GM19239 (cell line): ENCODE data around the gene MYMK.

Experiments used
- DNase-seq: peaks from one replicate; pipeline ENCODE4 v3.0.0; 2011; ENCODE audit warnings: low spot score; ENCODE audit not compliant: insufficient read length
- FAIRE-seq: peaks from 2 replicates; lab custom pipeline; 2011; peaks lifted over from hg19 to GRCh38; lab: Jason Lieb, UNC

Gene MYMK

GRCh38 chr9:133520121-133520835, 4.5 kb downstream of the MYMK start:
- DNase-seq (no peak), FAIRE-seq (no peak)

- DNase-seq (no peak), FAIRE-seq (no peak)
Measured at GRCh38 chr9:133519693-133520092, 5.1 kb downstream of the MYMK start.

GRCh38 chr9:133518706-133519449, 5.9 kb downstream of the MYMK start:
- FAIRE-seq (no peak), DNase-seq (no peak)

- FAIRE-seq (no peak), DNase-seq (no peak)
Measured at GRCh38 chr9:133518200-133518599, 6.6 kb downstream of the MYMK start.

GRCh38 chr9:133517711-133518110, 7.0 kb downstream of the MYMK start:
- no peak for FAIRE-seq
- no peak for DNase-seq

GRCh38 chr9:133516961-133517350, 7.8 kb downstream of the MYMK start:
- no peak for FAIRE-seq
- DNase-seq = no peak

GRCh38 chr9:133516256-133516960, 8.4 kb downstream of the MYMK start:
- DNase-seq = no peak
- no peak for FAIRE-seq

- no peak for DNase-seq
- no peak for FAIRE-seq
Measured at GRCh38 chr9:133515615-133516255, 9.0 kb downstream of the MYMK start.

GRCh38 chr9:133515240-133515610, 9.5 kb downstream of the MYMK start:
- FAIRE-seq (no peak), DNase-seq (no peak)

- FAIRE-seq (no peak), DNase-seq (no peak)
Measured at GRCh38 chr9:133514460-133515239, 10.1 kb downstream of the MYMK start.

GRCh38 chr9:133513214-133514100, 11.3 kb downstream of the MYMK start:
- no peak for DNase-seq
- no peak for FAIRE-seq

- no peak for FAIRE-seq
- no peak for DNase-seq
Measured at GRCh38 chr9:133512253-133513213, 12.2 kb downstream of the MYMK start.

GRCh38 chr9:133511607-133512006, 13.2 kb downstream of the MYMK start:
- no peak for DNase-seq
- no peak for FAIRE-seq

- DNase-seq (no peak), FAIRE-seq (no peak)
Measured at GRCh38 chr9:133510926-133511505, 13.7 kb downstream of the MYMK start.

GRCh38 chr9:133509179-133510083, 15.3 kb downstream of the MYMK start:
- DNase-seq (no peak), FAIRE-seq (no peak)

- DNase-seq (no peak), FAIRE-seq (no peak)
Measured at GRCh38 chr9:133508046-133508445, 16.7 kb downstream of the MYMK start.
